ENCODE results near the gene HOATZ.

HOATZ gene

DNA sequence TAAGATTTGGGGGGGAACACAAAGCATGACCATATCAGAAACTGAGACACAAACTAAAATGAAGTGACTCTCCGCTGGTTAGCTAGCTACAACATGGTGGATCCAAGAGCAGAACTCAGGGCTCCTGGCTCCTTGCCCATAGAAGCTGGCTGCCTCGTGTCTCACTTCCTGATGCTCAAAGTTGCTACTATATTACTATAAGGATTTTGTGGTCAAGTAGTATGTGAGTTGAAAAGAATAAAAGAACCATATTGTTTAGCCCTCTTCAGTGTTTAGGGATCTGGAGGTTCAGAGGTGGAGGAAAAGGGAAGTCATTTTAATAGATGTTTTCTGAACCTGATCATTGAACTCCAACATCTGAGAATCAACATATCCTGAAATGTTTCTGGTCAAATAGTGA is 70.8 kb downstream of the HOATZ start:
- no peak for DNase-seq

DNA sequence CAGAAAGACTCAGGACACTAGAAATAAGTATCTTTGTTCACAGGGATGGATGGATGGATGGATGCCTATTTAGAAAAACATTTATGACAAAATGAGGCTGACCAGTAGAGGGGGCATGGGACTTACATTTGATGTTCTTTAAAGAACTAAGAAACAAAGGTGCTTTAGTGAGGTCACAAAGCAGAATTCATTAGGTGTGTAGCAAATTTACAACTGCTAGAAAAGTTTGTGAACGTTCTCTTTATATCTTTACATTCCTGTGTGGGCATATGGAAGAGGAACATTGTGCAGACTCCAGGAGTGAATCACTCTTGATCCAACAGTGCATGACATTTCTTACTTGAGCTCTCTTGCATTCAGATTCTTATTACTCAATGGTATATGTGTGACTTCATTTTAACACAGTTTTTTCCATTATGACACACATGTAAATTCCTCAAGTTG is 71.8 kb downstream of the HOATZ start:
- no peak for DNase-seq

All from activated CD8-positive, alpha-beta memory T cell treated with anti-CD3 and anti-CD28 coated beads for 24 hours (primary cell).